ENCODE measurements around the gene CYP4B1. TPM values are rescaled to one million over a fixed set of nuclear protein-coding genes. Genes with fewer than 3 reads are reported as not detected.

Gene CYP4B1
- total RNA-seq, 1 donor from 2014 or later, result not detected

DNA sequence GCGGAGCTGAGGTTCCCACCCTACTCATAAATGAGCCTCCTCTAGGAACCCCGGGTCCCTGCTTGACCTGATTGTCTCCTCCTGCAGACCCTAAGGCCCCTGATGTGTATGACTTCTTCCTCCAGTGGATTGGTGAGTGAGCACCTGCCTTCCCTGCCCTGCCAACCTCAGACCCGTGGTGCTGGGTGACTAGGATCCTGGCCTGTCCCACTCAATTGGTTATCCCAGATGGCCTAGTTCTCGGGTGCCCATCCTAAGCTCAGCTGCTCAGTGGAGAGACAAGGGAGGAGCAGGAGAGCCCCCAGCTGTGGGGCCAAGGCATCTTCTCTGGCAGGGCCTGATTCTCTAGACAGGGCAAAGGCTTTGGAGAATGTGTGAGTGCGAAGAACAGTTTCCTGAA lies 12.2 kb downstream of the CYP4B1 start:
- H3K4me3 Mint-ChIP-seq (ENCODE audit: unreplicated experiment), result no peak overlapping the region
- no peaks in the 10 kb centered on the region for H3K27me3 Mint-ChIP-seq (ENCODE audit: low read depth)
- H3K4me1 Mint-ChIP-seq (ENCODE audit: low read depth), result no peaks in the 10 kb centered on the region
- no peak overlapping the region for H3K27ac Mint-ChIP-seq (ENCODE audit: unreplicated experiment)
- H3K9me3 Mint-ChIP-seq (ENCODE audit: low read depth), result peaks cover 15% of the 10 kb centered on the region
- DNase-seq (ENCODE audit: low spot score), result no peak
- H3K36me3 Mint-ChIP-seq (ENCODE audit: low read depth), result no peaks in the 10 kb centered on the region
- TF ChIP-seq, protein P1, sequence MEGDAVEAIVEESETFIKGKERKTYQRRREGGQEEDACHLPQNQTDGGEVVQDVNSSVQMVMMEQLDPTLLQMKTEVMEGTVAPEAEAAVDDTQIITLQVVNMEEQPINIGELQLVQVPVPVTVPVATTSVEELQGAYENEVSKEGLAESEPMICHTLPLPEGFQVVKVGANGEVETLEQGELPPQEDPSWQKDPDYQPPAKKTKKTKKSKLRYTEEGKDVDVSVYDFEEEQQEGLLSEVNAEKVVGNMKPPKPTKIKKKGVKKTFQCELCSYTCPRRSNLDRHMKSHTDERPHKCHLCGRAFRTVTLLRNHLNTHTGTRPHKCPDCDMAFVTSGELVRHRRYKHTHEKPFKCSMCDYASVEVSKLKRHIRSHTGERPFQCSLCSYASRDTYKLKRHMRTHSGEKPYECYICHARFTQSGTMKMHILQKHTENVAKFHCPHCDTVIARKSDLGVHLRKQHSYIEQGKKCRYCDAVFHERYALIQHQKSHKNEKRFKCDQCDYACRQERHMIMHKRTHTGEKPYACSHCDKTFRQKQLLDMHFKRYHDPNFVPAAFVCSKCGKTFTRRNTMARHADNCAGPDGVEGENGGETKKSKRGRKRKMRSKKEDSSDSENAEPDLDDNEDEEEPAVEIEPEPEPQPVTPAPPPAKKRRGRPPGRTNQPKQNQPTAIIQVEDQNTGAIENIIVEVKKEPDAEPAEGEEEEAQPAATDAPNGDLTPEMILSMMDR (IDR thresholded peaks at IDR 0.05), result no peak

DNA sequence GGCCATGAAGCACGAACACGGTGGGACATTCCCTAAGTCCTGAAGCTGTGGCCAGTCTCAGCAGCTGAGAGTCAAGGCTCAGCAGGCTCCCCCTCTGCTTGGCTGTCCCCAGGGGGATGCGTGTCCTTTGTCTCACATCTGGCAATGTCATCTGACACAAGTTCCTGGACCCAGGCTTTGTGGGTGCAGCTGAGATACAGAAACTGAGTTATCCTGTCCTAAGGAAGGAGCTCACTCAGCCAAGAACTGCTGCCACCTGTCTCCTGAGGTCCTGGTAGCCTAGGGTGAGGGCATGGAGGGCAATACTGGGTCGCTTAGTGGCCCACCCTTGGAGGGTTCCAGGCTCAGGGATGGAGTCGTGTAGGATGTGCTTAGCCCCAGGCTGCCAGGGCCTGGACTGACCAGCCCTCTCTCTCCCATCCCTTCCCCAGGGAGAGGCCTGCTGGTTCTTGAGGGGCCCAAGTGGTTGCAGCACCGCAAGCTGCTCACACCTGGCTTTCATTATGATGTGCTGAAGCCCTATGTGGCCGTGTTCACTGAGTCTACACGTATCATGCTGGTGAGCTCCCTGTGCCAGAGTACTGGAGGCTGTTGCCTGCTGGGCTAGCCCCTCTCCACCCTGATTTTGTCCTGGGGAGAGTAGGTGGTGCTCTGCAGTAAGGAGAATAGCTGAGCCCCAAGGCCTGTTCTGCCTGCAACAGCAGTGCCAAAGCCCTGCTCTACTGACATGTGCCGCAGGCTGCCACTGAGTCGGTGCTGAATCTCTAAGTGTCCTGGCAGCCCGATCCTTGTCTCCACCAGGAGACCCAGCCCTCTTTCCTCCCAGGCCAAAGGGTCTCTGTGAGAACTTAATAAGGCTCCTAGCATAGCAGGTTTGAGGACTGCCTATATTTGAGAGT lies 13.5 kb downstream of the CYP4B1 start:
- H3K4me1 Mint-ChIP-seq (ENCODE audit: low read depth), result no peaks in the 10 kb centered on the region

DNA sequence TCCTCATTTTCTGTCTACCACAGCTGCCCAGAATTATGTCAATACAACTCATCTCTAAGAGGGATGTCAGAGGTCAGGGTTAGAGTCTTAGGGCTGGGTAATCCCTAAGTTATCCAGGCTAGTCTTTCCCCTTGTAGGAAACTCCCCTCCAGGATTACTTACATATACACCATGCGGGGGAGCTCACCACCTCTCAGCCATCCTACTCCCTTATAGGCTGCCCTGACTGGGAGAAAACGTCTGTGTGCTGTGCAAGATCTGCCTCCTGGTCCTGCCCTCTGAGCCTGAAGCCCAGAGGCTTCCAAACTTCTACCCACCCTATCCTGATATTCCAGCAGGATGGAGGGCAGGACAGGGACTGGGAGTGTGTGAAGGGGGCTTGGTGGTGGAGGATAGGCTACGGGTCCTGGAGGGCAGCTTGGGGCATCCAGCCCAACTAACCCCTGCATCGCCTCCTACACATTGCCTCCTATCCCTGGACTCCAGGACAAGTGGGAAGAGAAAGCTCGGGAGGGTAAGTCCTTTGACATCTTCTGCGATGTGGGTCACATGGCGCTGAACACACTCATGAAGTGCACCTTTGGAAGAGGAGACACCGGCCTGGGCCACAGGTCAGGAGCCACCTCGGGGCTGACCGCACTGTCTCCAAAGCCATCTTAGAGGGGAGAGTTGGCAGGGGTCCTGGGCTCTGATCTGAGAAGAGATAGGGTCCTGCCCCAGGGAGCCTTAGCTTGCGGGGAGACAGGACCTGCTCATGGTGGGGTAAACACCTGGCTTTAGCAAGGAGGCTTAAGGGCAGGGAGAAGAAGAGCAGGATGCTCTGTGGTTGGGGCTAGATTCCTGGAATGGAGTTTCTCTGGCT lies 14.4 kb downstream of the CYP4B1 start:
- Mint-ChIP-seq H3K4me3 (ENCODE audit: unreplicated experiment) (no peak overlapping the region), H3K9me3 (ENCODE audit: low read depth) (peaks cover 6% of the 10 kb centered on the region), H3K36me3 (ENCODE audit: low read depth) (no peaks in the 10 kb centered on the region), H3K4me1 (ENCODE audit: low read depth) (no peaks in the 10 kb centered on the region), H3K27me3 (ENCODE audit: low read depth) (no peaks in the 10 kb centered on the region), H3K27ac (ENCODE audit: unreplicated experiment) (no peak overlapping the region)
- DNase-seq (ENCODE audit: low spot score), result no peak
- TF ChIP-seq, protein P1 (IDR thresholded peaks at IDR 0.05), result no peak

More for the DNA sequence above, 13.5 kb downstream of the CYP4B1 start:
- Mint-ChIP-seq H3K36me3 (ENCODE audit: low read depth) (no peaks in the 10 kb centered on the region), H3K9me3 (ENCODE audit: low read depth) (peaks cover 14% of the 10 kb centered on the region), H3K4me3 (ENCODE audit: unreplicated experiment) (no peak overlapping the region), H3K27me3 (ENCODE audit: low read depth) (no peaks in the 10 kb centered on the region), H3K27ac (ENCODE audit: unreplicated experiment) (no peak overlapping the region)
- DNase-seq (ENCODE audit: low spot score), result no peak
- TF ChIP-seq, protein P1 (IDR thresholded peaks at IDR 0.05), result no peak

DNA sequence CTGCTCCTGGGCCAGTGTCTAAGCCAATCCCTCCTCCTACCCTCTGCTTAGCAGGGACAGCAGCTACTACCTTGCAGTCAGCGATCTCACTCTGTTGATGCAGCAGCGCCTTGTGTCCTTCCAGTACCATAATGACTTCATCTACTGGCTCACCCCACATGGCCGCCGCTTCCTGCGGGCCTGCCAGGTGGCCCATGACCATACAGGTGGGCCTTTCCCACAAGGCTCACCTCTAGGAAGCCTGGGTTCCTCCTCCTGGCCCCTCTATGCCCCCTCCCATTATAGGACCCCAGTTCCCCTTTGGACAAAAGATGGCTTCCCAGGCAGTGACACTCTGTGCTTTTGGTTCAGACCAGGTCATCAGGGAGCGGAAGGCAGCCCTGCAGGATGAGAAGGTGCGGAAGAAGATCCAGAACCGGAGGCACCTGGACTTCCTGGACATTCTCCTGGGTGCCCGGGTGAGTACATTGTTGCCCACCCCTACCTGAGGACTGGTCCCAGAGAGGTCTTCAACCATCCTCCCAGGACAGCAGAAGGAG lies 15.1 kb downstream of the CYP4B1 start:
- Mint-ChIP-seq H3K27me3 (ENCODE audit: low read depth) (no peaks in the 10 kb centered on the region), H3K9me3 (ENCODE audit: low read depth) (peaks cover 6% of the 10 kb centered on the region), H3K36me3 (ENCODE audit: low read depth) (no peaks in the 10 kb centered on the region), H3K4me1 (ENCODE audit: low read depth) (no peaks in the 10 kb centered on the region), H3K27ac (ENCODE audit: unreplicated experiment) (no peak overlapping the region), H3K4me3 (ENCODE audit: unreplicated experiment) (no peak overlapping the region)
- DNase-seq (ENCODE audit: low spot score), result no peak
- TF ChIP-seq, protein P1 (IDR thresholded peaks at IDR 0.05), result no peak

DNA sequence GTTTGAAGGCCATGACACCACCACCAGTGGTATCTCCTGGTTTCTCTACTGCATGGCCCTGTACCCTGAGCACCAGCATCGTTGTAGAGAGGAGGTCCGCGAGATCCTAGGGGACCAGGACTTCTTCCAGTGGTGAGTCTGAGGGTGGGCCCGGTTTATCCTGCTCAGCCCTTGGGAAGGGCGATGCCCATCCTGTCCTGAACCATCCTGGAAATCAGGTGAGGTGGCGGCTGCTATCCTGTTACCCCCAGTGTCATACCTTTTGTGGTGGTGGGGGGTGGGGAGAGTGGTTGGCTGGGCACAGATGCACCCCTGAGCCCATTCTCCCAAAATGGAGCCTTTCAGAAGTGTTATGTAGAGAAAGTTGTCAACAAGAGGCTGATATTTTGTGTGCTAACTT lies 16.3 kb downstream of the CYP4B1 start:
- no peak for DNase-seq (ENCODE audit: low spot score)
- Mint-ChIP-seq H3K4me1 (ENCODE audit: low read depth) (no peaks in the 10 kb centered on the region), H3K9me3 (ENCODE audit: low read depth) (peaks cover 2% of the 10 kb centered on the region), H3K27me3 (ENCODE audit: low read depth) (no peaks in the 10 kb centered on the region), H3K27ac (ENCODE audit: unreplicated experiment) (no peak overlapping the region), H3K36me3 (ENCODE audit: low read depth) (no peaks in the 10 kb centered on the region), H3K4me3 (ENCODE audit: unreplicated experiment) (no peak overlapping the region)
- TF ChIP-seq, protein P1 (IDR thresholded peaks at IDR 0.05), result no peak

Measured in chondrocyte (in vitro differentiated cells).